Cardiac fibroblast (primary cell): ENCODE data around the gene CA10.

Source experiments
- DNase-seq, 2 donors: peaks; one replicate each; pipeline versions ENCODE4 v3.0.0 to v3.0.0-alpha.2; 2010; ENCODE audit warnings: low read depth in 2 of 2
- H3K4me3 ChIP-seq, 2 donors: replicated peaks in 1 of 2; 1 replicate in 1 of 2; 2 replicates in 1 of 2; pipeline ENCODE4 v1.5.1; 2011; ENCODE audit warnings: low read depth in 2 of 2, low read length in 2 of 2, mild to moderate bottlenecking in 2 of 2, moderate library complexity in 1 of 2
- TF ChIP-seq, protein P1 (sequence below): IDR thresholded peaks from one replicate; pipeline ENCODE4 v1.5.1; 2011; ENCODE audit warnings: low read depth, mild to moderate bottlenecking, low read length, inconsistent platforms

The CA10 gene

DNA sequence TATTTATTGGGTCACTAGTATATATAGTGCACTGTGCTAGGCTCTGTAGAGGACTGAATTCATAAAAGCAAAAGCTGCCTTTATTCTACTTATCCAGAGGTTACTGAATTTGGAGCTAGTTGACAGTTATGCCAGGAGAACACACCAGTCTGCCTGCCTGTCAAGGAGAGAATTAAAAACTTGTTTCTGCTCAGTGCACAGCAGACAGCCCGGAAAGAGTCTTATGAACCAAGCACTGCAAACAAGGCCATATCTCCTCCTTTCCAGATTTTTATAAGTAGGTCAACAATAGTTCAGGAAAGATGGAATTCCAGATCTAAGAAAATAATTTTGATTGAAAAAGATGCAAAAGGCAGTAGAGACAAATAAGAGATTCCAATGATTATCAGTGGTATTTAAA, 267.8 kb downstream of the CA10 start:
- TF ChIP-seq, protein P1, sequence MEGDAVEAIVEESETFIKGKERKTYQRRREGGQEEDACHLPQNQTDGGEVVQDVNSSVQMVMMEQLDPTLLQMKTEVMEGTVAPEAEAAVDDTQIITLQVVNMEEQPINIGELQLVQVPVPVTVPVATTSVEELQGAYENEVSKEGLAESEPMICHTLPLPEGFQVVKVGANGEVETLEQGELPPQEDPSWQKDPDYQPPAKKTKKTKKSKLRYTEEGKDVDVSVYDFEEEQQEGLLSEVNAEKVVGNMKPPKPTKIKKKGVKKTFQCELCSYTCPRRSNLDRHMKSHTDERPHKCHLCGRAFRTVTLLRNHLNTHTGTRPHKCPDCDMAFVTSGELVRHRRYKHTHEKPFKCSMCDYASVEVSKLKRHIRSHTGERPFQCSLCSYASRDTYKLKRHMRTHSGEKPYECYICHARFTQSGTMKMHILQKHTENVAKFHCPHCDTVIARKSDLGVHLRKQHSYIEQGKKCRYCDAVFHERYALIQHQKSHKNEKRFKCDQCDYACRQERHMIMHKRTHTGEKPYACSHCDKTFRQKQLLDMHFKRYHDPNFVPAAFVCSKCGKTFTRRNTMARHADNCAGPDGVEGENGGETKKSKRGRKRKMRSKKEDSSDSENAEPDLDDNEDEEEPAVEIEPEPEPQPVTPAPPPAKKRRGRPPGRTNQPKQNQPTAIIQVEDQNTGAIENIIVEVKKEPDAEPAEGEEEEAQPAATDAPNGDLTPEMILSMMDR = no peak
- no peak for DNase-seq
- H3K4me3 ChIP-seq = no peak overlapping the region

DNA sequence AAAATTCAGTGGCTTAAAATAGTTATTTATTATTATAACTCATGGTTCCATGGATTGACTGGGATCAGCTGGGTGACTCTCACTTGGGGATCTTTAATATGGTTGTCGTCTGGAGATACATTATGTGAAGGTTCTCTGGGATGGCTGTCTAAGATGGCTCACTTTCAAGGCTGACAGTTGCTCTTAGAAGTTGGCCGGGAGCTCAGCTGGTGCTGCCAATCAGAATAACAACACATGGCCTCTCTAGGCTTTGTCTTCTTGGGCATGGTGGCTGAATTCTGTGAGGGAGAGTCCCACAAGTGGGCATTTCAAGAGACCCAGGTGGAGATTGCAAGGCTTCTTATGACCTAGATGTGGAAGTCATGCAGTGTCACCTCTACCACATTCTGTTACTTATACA, 269.7 kb downstream of the CA10 start:
- H3K4me3 ChIP-seq = no peak overlapping the region
- TF ChIP-seq, protein P1 = no peak
- DNase-seq = no peak

DNA sequence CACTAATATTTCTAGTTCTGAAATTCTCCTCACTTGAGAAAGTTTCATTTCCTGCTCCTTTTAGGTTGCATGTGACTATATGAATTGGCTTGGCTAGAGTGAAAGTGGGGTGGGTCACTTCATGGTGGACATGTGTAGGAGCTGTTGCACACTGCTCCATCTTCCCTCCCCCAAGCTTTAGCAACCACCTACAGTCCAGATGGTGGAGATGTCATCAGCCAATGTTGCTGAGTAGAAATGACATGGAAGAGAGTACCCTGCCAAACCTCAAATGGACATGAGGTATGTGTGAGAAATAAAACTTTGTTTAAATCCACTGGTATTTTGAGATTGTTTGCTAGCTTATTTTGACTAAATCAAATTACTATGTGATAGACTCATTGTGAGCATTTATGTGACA, 281.5 kb downstream of the CA10 start:
- no peak overlapping the region for H3K4me3 ChIP-seq
- TF ChIP-seq, protein P1 = no peak
- no peak for DNase-seq

DNA sequence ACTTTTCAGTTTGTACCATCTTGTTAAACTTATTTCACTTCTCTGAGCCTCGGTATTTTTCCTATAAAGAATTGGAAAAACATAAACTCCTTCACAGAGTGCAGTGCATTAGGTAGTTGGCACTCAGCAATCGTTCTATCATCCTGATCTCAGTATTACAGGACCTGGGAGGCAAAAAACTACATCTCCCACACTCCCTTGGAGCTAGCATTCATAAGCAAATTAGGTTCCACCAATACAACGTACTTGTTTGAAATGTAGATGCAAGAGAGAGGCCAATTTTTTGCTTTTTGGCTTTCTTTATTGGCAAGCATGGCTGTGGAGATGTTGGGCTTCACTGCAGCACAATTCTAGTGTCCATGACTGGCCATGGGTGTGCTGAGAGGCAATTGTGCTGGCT, 285.2 kb downstream of the CA10 start:
- TF ChIP-seq, protein P1 = no peak
- H3K4me3 ChIP-seq = no peak overlapping the region
- DNase-seq = no peak

DNA sequence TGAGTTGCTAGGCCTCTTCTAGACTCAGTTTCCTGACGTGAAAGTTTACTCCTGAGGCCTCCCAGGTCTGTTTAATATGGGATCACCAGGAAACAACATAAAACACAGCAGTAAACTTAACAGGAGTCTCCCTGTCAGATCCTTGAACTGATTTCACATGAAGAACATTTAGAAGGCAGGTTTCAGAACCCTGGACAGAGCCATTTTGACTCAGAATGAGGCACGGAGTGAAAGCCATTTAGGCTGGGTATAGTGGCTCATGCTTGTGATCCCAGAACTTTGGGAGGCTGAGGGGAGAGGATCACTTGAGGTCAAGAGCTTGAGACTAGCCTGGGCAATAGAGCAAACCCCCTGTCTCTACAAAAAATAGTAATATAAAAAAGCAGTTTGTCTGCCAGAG, 289.1 kb downstream of the CA10 start:
- TF ChIP-seq, protein P1 = no peak
- DNase-seq = peak; percentile 0 to 19
- H3K4me3 ChIP-seq = no peak overlapping the region

DNA sequence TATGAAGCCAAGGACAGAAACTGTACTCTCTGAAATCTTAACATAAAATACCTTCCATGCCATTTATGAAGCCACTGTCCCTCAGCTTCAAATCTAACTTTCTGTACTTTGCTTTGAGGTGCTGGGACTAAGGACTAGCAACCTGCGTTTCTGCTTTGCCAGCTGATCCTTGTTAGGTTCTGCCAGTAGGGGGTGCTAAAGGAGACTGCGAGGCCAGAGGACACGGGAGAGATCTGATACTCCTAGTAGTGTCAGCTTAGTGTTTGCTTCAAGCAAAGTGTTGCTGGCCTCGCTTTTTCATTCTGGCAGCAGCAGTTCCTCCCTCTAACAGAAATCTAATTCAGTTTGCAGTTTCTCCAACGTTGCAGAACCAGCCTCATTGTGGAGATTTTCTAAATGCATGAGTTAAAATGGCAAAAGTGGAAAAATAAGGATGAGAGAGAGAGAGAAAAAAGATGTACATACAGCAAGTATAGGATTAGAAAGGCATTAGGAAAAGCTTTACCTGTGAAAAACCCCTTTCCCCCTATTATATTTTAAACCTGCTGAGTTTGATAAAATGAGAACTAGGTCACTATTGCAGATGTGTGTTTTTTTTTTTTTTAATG, 297.5 kb downstream of the CA10 start:
- peak; percentile 3 to 18 for DNase-seq
- no peak overlapping the region for H3K4me3 ChIP-seq
- TF ChIP-seq, protein P1 = peak; percentile 14

DNA sequence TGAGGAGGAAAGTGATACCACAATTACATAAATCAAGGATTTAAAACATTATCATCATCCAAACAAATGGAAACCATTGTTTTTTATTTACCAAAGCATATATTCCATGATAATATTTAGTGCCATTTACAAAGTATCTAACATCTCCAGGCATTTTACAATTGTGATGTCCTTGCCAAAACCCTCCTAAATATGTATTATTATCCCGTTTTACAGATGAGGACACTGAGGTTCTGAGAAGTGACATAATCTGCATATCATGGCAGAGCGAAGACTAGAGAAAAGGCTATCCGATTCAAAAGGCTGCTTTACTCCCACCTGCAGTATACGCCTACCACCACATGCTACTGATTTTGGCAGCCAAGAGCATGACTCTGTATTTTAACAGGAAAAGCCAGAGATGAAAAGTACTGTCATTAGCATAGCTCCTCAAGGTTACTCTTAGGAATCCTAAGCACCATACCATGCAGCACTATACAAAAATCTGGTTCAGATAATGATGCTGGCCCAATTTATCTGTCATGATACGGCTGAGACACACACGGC, 301.4 kb downstream of the CA10 start:
- DNase-seq = no peak
- H3K4me3 ChIP-seq = no peak overlapping the region
- TF ChIP-seq, protein P1 = no peak
